NCI-H82 treated with DMSO at 0.1 percent for 48 hours (cell line): ENCODE results near the gene CCNE1.
A peak's percentile ranks its signal among the peaks of the same experiment; 100 is the strongest.

Experiments used
- DNase-seq: peaks from one replicate; lab custom pipeline; 2025; ENCODE audit not compliant: unreplicated experiment; lab: John Stamatoyannopoulos, UW

CCNE1 gene

DNA sequence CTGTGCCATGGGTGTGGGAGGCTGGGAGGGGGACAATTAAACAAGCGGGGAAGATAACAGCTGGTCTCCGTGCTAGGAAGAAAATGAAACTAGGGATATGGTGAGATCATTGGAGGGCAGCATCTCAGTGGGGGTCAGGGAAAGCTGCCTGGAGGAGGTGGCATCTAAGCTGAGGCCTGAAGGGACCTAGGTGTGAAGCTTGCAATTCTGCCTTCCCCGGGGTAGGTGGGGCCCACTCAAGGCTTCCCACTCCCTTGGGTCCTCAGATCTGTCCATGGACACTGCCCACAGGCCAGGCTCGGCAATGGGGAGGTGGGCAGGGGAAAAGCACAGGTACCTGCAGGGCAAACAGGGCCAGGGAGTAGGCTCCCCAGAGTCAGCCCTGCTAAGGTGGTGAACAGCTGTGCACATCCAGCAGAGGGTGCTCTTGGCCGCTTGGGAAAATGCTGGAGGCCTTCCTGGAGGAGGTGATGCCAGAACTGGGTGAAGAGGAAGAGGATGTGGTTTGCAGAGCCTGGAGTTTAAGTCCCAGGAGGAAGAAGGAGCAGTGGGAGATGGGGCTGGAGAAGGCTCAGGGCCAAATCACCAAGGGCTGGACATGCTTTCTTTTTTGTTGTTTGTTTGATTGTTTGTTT, 25.7 kb upstream of the CCNE1 start:
- DNase-seq, result no peak

DNA sequence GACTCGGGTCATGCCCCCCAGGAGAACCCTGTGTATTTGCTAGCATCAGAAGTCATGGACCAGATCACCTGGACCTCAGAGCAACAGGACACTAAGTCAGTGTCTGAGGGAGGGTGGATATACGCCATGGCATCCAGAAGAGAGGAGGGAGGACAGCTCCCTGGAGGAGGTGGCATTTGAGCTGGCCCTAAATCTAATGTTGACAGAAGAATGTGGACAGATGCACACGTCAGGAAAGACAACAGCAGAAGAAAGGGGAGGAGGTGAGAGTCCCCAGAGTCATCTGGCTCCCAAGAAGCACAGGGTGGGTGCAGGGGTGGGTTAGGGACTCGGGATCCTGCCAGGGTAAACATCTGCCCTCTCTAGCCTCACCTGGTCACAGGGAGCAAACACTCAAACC, 24.5 kb upstream of the CCNE1 start:
- no peak for DNase-seq

DNA sequence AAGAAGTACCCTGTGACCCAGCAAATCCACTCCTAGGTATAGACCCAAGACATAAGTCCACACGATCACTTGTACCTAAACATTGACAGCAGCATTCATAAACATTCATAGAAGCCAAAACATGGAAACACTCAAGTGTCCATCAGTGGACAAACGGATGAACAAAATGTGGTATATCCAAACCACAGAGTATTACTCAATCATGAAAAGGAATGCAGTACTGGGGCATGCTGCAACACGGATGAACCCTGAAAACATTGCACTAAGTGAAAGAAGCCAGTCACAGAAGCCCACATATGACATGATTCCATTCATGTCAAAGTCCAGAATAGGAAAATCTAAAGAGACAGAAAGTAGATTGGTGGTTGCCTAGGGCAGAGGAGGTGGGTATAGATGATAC, 22.8 kb upstream of the CCNE1 start:
- no peak for DNase-seq

DNA sequence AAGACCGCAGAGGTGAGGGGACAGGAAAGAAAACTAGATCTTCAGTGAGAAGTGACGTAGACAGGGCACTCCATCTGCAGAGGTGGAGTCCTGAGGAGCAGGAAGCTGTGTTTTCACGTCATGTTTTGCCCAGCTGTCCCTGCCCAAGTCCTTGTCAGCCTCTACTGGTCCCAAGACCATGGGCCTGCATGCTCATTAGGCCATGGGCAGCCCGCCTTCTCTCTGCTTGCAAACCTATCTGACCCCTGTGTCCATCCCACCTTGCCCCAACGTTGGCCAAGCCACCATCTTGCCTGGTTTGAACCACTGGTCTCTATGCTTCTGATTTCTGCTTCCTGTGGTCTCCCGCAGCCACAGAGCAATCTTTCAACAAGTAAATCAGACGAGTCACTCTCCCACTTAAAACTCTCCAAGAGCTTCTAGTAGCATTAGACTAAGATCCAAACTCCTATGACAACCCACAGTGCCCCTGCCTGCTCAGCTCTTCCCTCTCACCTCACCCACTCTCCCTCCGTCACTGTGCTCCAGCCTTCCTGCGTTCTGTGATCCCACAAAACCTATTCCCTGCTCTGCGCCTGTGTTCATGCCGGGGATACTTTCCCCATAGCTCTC, 18.6 kb upstream of the CCNE1 start:
- DNase-seq, result no peak

DNA sequence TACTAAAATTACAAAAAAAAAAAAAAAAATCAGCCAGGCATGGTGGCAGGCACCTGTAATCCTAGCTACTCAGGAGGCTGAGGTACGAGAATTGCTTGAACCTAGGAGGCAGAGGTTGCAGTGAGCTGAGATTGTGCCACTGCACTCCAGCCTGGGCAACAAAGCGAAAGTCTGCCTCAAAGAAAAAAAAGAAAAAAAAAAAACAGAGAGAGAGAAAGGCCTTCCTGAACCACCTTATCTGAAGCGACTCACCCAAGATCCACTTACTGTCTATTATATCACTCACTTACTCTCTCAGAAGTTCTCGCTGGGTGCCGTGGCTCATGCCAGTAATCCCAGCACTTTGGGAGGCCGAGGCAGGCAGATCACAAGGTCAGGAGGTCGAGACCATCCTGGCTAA, 17.3 kb upstream of the CCNE1 start:
- peak; percentile 4 for DNase-seq

DNA sequence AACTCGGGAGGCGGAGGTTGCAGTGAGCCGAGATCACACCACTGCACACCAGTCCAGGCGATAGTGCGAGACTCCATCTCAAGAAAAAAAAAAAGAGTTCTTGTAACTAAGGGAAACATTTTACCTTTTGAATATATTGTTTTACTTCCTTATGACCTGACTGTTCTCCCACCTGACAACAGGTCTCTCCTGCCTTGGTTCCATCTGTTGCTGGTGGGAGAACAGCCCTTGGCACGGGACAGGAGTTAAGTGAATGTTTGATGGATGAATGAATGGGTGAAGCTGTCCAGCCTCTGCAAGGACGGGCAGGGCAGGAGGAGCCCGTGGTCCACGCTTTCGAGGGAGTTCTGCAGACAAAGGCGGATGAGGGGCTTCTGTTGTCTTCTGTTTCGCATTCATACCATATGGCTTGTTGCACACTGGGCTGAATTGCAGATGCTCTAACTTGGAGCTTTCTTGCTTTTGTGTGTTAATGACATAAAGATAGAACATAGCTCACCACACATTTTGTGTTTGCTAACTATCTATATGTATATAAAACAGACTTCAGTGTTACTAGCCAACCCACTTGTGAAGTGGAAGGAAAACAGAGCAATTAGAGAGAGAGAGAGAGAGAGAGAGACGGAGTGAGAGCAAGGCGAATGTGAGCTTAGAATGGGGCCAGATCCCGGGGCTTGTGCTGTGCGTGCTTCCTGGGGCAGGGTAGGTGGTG, 16.2 kb upstream of the CCNE1 start:
- no peak for DNase-seq

DNA sequence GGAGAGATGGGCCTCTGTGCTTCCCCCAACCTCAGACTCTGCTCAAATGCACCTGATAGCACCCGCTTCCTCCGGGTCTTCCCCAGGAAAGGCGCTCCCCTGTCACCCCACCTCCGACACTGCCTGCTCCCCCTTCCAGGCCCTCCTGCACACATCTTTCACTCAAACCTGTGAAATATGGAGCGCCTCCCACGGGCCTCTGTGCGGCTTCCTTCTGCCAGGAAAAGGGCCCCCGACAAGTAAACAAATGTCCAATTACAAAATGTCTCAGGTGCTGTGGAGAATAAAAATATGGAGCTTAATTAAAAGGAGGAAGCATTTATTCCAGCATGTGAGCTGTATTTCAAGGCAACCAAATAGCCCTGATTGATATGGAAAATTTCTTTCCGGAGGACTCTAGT, 15.6 kb upstream of the CCNE1 start:
- DNase-seq, result no peak

DNA sequence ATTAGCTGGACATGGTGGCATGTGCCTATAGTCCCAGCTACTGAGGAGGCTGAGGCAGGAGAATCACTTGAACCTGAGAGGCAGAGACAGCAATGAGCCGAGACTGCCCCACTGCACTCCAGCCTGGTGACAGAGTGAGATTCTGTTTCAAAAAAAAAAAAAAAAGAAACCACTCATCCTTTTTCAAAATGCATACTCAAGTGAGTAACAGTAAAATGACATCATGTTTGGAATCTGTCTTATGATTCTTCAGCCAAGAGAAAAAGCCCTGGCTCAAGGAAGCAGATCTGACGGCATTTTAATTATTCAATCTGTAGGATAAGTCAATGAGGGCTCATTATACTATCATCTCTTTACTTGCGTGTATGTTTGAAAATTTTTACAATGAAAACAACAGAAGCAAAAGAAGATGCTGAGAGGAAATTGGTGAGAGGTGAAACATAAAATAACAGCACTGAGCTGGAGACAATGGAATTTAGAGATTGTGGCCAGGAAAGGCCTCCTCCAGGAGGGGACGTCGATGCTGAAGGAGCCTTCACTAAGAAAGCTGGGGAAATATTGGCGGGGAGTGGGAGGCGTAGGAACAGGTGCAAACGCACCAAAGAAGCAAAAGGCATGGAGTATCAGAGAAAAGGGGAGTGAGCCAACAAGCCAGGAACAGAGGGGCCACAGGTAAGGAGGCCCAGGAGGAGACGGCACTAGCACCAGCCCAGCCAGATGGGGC, 12.9 kb upstream of the CCNE1 start:
- no peak for DNase-seq

DNA sequence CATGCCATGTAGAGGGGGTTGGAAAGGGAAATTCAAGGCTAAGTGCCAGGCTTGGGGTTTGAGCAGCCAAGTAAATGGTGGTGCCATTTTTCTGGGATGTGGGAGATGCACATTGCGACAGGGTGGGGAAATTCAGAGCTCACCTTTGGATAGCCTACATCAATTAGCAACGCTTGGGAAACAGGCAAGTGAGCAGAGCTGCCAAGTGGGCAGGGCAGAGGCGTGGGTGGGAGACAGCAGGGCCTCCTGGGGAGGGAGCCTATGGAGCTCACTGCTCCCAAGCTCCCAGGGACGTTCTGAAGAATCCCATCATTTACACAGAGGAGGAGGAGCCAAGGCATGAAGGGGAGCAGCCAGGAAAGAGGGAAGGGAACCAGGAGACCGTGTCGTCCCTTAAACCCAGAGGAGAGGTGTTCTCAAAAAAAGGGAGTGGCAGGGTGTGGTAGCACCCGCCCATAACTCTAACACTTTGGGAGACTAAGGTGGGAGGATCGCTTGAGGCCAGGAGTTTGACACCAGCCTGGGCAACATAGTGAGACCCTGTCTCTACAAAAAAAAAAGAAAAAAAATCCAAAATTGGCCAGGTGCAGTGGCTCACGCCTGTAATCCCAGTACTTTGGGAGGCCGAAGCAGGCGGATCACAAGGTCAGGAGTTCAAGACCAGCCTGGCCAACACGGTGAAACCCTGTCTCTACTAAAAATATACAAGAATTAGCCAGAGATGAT, 11.5 kb upstream of the CCNE1 start:
- DNase-seq, result no peak

DNA sequence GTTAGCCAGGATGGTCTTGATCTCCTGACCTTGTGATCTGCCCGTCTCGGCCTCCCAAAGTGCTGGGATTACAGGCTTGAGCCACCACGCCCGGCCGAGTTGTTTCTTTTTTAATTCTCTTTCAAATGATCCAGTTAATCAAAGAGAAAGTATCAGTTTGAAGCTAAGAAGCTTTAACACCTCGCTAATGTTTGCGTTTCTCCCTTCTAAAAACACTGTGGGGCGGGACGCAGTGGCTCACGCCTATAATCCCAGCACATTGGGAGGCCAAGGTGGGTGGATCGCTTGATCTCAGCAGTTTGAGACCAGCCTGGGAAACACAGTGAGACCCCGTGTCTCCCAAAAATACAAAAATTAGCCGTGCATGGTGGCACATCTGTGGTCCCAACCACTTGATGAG, 7.8 kb upstream of the CCNE1 start:
- DNase-seq, result peak; percentile 66

DNA sequence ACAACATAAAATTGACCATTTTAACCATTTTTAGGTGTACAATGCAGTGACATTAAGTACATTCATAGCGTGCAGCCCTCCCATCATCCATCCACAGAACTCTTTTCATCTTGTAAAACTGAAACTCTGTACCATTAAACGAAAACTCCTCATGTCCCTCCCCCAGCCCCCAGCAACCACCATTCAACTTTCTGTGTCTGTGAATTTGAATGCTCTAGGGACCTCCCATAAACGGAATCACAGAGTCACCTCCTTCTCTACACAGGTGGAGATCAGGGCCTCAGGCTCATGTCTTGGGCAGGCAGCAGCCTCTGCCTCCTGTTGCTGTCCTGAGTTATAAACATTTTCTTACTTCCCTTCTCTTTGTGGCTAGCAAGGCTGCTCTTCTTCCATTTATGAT, 7.3 kb upstream of the CCNE1 start:
- DNase-seq, result no peak

DNA sequence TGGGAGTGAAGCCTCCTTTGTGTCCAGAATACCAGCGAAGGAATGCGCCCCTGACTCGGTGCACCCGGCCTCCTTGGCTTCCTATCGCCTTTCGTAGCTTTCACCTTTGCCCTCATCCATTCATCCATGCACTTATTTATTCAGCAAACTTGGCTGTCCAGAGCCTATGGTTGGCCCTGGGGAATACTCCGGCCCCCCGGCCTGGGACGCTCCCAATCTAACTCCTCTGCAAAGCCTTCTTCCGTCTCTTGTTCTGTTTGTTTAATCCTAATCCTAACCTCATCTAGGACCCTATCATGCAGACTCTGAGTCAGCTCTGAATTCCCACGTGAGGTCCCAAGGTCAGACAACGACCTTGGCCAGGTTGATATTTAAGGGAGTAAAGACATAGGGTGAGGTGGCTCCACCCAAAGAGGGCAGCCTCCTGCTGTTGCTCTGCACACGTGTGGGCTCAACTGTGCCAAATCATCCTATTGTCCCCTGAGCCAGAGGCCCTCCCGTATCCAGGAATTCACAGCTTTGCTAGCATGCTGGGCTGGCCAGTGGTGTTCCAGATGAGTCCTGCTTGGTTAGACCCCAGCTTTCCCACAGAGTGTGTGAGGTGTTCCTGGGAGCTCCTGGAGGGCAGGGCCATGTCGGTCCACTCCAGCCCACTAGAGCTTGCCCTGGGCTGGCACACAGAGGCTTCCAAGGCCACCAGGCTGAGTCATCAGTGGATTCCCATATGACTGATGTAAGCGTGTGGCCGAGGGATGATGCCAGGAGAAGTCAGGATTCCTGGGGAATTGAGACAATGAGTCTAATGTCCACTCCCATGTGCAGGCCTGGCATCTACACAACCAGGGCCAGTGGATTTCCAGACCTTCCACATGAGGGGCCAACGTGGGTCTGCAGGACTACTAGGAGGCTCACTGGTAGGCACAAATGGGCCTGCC, 6.5 kb upstream of the CCNE1 start:
- DNase-seq, result no peak

DNA sequence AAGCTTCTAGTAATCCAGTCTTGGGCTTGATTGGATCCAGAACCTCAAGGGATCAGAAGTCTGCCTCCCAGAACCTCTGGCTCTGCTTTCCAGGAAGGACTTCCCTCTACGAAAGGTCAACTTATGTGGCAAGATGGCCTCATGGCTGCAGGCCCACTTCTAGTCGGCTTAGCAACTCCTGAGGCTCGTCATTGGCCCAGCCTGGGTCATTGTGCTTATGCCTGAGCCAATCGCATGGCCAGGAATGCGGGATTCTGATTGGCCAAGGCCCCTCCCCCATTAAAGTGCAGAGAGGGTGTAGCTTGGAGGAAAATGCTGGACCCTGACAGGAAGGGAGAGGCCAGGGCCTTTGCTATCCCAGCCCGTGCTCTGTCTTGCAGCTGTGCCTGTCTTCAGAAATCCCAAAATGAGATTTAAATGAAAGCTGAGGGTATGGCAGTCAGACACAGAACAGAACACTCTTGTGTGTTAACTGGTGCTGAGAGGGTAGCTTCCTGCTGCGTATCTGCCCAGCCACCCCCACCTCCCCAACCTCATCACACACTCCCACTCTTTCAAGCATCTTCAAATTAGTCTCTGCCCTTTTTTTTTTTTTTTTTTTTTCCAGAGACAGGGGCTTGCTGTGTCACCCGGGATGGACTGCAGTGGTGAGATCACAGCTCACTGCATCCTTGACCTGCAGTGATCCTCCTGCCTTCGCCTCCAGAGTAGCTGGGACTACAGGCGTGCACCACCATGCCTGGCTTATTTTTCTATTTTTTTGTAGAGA, 5.5 kb upstream of the CCNE1 start:
- DNase-seq, result peak; percentile 56

DNA sequence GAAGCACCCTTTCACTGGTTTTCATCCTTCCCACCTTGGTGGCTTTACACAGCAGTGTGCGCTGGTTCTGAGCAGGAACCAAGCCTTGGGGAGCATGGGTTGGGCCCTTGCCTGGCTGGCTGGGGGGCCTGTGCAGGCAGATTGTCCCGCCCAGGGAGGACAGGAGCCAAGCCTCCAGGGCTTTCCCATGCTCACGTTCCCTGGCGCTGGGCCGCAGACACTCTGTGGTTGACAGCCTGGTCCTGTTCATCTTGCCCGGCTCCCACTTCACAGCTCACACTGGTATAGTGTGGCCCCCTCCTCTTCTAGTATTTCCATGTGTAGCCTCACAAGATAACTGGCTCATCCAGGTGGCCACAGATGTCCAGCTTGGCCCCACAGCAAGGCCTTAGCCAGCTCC, 4.6 kb upstream of the CCNE1 start:
- DNase-seq, result no peak

DNA sequence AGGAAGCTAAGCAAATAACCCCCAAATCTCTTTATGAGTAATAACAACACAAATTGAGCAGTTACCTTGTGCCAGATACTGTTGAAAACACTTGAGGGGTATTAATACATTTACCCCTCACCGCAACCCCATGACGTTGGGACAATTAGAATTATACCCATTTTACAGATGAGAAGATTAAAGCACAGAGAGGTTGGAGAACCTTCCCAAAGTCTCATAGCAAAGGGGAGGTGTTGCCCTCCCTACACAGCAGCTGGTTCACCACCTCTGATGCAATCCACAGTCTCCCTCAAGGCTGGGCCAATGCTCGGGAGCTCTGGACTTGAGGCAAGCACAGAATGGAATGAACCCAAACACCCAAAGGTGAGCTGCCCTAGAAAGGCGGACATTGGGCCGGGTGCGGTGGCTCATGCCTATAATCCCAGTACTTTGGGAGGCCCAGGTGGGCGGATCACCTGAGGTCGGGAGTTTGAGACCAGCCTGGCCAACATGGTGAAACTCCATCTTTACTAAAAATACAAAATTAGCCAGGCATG, 3.9 kb upstream of the CCNE1 start:
- no peak for DNase-seq

DNA sequence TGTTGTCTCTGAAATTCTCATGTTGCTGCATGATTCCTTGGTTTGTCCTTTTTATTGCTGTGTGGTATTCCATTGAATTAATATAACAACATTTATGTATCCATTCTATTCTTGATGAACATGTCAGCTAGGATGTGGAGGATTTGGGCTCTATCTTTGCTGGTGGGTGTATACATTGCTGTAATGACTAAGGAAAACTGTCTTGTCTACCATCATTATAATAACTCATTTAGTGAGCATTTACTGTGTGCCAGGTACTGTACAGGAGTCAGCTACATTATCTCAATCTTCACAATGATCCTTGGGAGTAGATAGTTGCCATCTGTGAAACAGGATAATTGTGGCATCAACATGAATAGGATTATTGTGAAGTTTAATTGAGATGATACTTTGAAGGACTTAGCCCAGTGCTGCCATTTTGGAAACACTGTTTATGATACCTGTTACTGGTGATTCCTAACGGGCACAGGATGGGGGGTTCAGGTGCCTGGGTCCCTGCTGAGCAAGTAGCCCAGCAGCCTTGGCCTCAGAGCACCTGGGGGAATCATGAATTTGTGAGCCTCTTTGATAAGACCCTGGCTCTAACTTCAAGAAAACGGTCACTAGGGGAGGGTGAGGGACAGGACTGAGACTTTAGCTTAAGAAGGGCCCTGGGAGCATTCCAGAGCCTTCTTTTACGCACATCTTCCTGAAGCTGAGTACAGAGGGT, 1.8 kb upstream of the CCNE1 start:
- no peak for DNase-seq

DNA sequence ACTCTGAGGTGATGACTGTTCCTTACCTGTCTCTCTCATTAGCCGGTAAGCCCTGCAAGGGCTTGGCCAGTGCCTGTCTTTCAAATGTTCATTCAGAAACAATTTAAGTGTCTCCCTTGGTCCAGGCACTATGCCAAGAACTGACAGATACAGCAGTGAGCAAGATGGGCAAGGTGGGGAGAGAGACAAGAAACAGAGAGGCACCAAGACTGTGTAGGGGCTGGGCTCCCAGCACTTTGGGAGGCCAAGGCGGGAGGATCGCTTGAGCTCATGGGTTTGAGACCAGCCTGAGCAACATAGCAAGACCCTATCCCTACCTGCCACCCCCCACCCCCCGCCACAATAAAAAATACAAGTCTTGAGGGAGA, 1.3 kb upstream of the CCNE1 start:
- DNase-seq, result no peak

DNA sequence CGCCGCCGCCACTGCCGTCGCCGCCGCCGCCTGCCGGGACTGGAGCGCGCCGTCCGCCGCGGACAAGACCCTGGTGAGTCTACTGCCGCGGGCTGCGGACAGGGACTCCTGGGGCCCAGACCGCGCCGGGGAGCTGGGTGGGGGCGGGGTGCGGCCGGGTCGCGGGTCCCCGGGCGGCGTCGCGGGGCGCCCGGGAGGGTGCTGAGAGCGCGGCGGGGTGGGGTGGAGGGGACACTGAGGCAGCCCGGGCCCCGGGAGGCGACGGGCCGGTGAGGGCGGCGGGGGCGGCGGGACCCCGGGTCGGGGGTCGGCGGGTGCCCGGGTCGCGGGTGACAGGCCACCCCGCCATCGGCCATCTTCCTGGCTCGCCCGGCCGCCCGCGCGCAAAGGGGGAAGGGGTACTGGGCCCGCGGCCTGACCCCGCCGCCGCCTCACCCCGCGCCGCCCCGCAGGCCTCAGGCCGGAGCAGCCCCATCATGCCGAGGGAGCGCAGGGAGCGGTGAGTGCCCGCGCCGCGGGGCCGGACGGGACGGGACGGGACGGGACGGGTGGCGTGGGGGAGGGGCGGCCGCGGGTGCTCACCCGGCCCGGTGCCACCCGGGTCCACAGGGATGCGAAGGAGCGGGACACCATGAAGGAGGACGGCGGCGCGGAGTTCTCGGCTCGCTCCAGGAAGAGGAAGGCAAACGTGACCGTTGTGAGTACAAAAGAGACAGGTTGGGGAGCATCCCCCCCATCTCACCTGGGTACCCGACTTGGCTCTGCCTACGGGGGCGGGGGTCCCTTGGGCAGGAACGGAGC, 489 bp downstream of the CCNE1 start:
- no peak for DNase-seq
